PC-3 (cell line): ENCODE data around the gene MPL. TPM values are rescaled to one million over a fixed set of nuclear protein-coding genes. Genes with fewer than 3 reads are reported as not detected.

Experiments
- ATAC-seq: fragments of 200-7000 bp; cut with Tn5 transposase; 2 replicates; pipeline ENCODE4 v1.9.1; 2020; ENCODE audit warnings: mild to moderate bottlenecking, moderate library complexity
- BruUV-seq: library from RNA; stranded (reverse); fragments of 400-500 nt; replicated peaks from 2 replicates; lab custom pipeline; 2021; lab: Mats Ljungman, UMichigan
- CTCF ChIA-PET: fragments of 300-600 bp; sonication (Branson Sonifier 250); formaldehyde crosslinking; loops from one replicate; lab custom pipeline; 2022; ENCODE audit warnings: antibody characterized with exemption; lab: Charles Lee
- POLR2A ChIA-PET: fragments of 300-600 bp; sonication (Branson Sonifier 250); formaldehyde crosslinking; loops from one replicate; lab custom pipeline; 2022; ENCODE audit warnings: antibody characterized with exemption; ENCODE audit not compliant: unreplicated experiment; lab: Charles Lee
- DNase-seq: peaks from one replicate; pipeline ENCODE4 v3.0.0-alpha.2; 2015
- H2AFZ ChIP-seq: fragments of 300-600 bp; sonication (generic); 2 replicates; pipeline ENCODE4 v1.6.0; 2016; ENCODE audit warnings: antibody characterized with exemption, low read length
- H3F3A ChIP-seq: fragments of 300-600 bp; sonication (generic); one replicate; pipeline ENCODE4 v1.6.0; 2017; ENCODE audit warnings: antibody characterized with exemption, low read length, control low read depth, mild to moderate bottlenecking; ENCODE audit not compliant: unreplicated experiment
- H3K27ac ChIP-seq: fragments of 300-600 bp; sonication (generic); 2 replicates; pipeline ENCODE4 v1.5.1; 2016; ENCODE audit warnings: mild to moderate bottlenecking, low read length
- H3K27me3 ChIP-seq: fragments of 300-600 bp; sonication (generic); 2 replicates; pipeline ENCODE4 v1.6.1; 2016; ENCODE audit warnings: low read length, mixed read lengths
- H3K36me3 ChIP-seq: fragments of 300-600 bp; sonication (generic); 2 replicates; pipeline ENCODE4 v1.6.1; 2016; ENCODE audit warnings: low read depth, mixed run types, low read length, mixed read lengths
- H3K4me1 ChIP-seq: fragments of 300-600 bp; sonication (generic); 2 replicates; pipeline ENCODE4 v1.5.1; 2016; ENCODE audit warnings: low read length; ENCODE audit not compliant: insufficient read depth
- H3K4me2 ChIP-seq: fragments of 300-600 bp; sonication (generic); 2 replicates; pipeline ENCODE4 v1.6.0; 2016; ENCODE audit warnings: low read length
- H3K4me3 ChIP-seq: fragments of 300-600 bp; sonication (generic); 2 replicates; pipeline ENCODE4 v1.5.1; 2016; ENCODE audit warnings: mild to moderate bottlenecking, low read length, mixed read lengths
- H3K79me2 ChIP-seq: fragments of 300-600 bp; sonication (generic); 2 replicates; pipeline ENCODE4 v1.6.1; 2017; ENCODE audit warnings: low read length, mixed read lengths
- H3K9ac ChIP-seq: fragments of 300-600 bp; sonication (generic); 2 replicates; pipeline ENCODE4 v1.6.0; 2016; ENCODE audit warnings: mild to moderate bottlenecking, low read length
- H3K9me2 ChIP-seq: fragments of 300-600 bp; sonication (generic); replicated peaks from 2 replicates; pipeline ENCODE4 v1.6.1; 2016; ENCODE audit warnings: mixed run types, low read length, mixed read lengths
- H3K9me3 ChIP-seq: fragments of 300-600 bp; sonication (generic); 2 replicates; pipeline ENCODE4 v1.6.1; 2016; ENCODE audit warnings: low read length, mixed read lengths
- H4K20me1 ChIP-seq: fragments of 300-600 bp; sonication (generic); 2 replicates; pipeline ENCODE4 v1.6.1; 2016; ENCODE audit warnings: low read length, mixed read lengths
- CTCF ChIP-seq: fragments of 300-600 bp; sonication (generic); conservative IDR thresholded peaks from 2 replicates; pipeline ENCODE4 v1.5.1; 2017; ENCODE audit warnings: antibody characterized with exemption, low read depth, mild to moderate bottlenecking, low read length
- EZH2 ChIP-seq: fragments of 300-600 bp; sonication (generic); IDR thresholded peaks from one replicate; pipeline ENCODE4 v1.6.1; 2017; ENCODE audit warnings: antibody characterized with exemption, mild to moderate bottlenecking, low read length; ENCODE audit not compliant: unreplicated experiment
- EZH2phosphoT487 ChIP-seq: fragments of 300-600 bp; sonication (generic); IDR thresholded peaks from 2 replicates; pipeline ENCODE4 v1.6.1; 2018; ENCODE audit warnings: mild to moderate bottlenecking, antibody characterized with exemption, low read length, borderline replicate concordance
- intact Hi-C: fragments of 100-400 bp; cut with micrococcal nuclease; formaldehyde crosslinking; loops from 2 replicates; pipeline ENCODE4 v1.9.0; 2023
- total RNA-seq: library from RNA; depleted of rRNA; stranded (reverse); fragments of >200 nt; gene quantifications from 2 replicates; pipeline ENCODE4 v1.2.3, GENCODE V29; 2014

The MPL gene
- total RNA-seq, 1 experiment from 2014 or later, result not detected

GRCh38 chr1:43366601-43367025, 29.0 kb downstream of the MPL start:
- ChIA-PET CTCF (no interaction called here), POLR2A (interaction anchor here (0.5 to 0.7 kb wide), 2 partner anchors 17 to 159 kb away, joined by 4 read pairs; no protein-coding TSS in a partner anchor)
- peaks cover 44% of the 10 kb centered on the region for H3K4me1 ChIP-seq
- peak overlapping the region; percentile 86 for H3K4me3 ChIP-seq
- H3K9me3 ChIP-seq, result no peaks in the 10 kb centered on the region
- peak overlapping the region; percentile 97 for H3K4me2 ChIP-seq
- H3K36me3 ChIP-seq, result peaks cover 28% of the 10 kb centered on the region
- ATAC-seq (peak; percentile 1), DNase-seq (peak; percentile 51)
- peak overlapping the region; percentile 91 for H3K9ac ChIP-seq
- H3K27ac ChIP-seq, result peak overlapping the region; percentile 88
- peaks cover 65% of the 10 kb centered on the region for H3K79me2 ChIP-seq
- peaks cover 11% of the 10 kb centered on the region for H3F3A ChIP-seq
- BruUV-seq, result no TSS peak
- intact Hi-C loops, result no loop called here
- TF ChIP-seq EZH2 (no peak), EZH2phosphoT487 (no peak), CTCF (no peak)
- no peak overlapping the region for H2AFZ ChIP-seq
- no peaks in the 10 kb centered on the region for H3K27me3 ChIP-seq
- no peaks in the 10 kb centered on the region for H3K9me2 ChIP-seq
- H4K20me1 ChIP-seq, result no peaks in the 10 kb centered on the region

- peaks cover 21% of the 10 kb centered on the region; the same call in 1 of the 2 replicates for H3K36me3 ChIP-seq
- peaks cover 13% of the 10 kb centered on the region for H3F3A ChIP-seq
- H3K27me3 ChIP-seq, result no peaks in the 10 kb centered on the region
- TF ChIP-seq CTCF (no peak), EZH2phosphoT487 (no peak), EZH2 (no peak)
- ATAC-seq (peak; percentile 70), DNase-seq (peak; percentile 75)
- intact Hi-C loops, result no loop called here
- no peaks in the 10 kb centered on the region for H3K9me2 ChIP-seq
- CTCF ChIA-PET, result interaction anchor here (1.0 to 1.5 kb wide), 2 partner anchors 47 to 140 kb away, joined by 3 to 4 read pairs; no protein-coding TSS in a partner anchor
- peak overlapping the region; percentile 88 for H3K27ac ChIP-seq
- H3K79me2 ChIP-seq, result peaks cover 58% of the 10 kb centered on the region
- H2AFZ ChIP-seq, result peak overlapping the region; percentile 65
- BruUV-seq, result TSS peak; percentile 53
- POLR2A ChIA-PET, result interaction anchor here (0.5 to 0.7 kb wide), 3 partner anchors 16 to 1433 kb away, joined by 4 read pairs; partner anchors contain the start of gene PLK3
- H3K4me1 ChIP-seq, result peaks cover 46% of the 10 kb centered on the region
- peak overlapping the region; percentile 97 for H3K4me2 ChIP-seq
- peak overlapping the region; percentile 86 for H3K4me3 ChIP-seq
- peak overlapping the region; percentile 91 for H3K9ac ChIP-seq
- no peaks in the 10 kb centered on the region for H4K20me1 ChIP-seq
- H3K9me3 ChIP-seq, result no peaks in the 10 kb centered on the region
These were observed 29.6 kb downstream of the MPL start for GRCh38 chr1:43367026-43367903.
